GM12878 (cell line): ENCODE measurements around the gene CXXC1.

Experiments used
- CTCF ChIP-seq, 3 experiments: IDR thresholded peaks in 2 of 3; conservative IDR thresholded peaks in 1 of 3; 2 replicates each; pipeline ENCODE4 v1.5.1; 2011; ENCODE audit warnings: low read depth in 3 of 3, low read length in 3 of 3, mild to moderate bottlenecking in 3 of 3, control low read depth in 2 of 3, moderate library complexity in 2 of 3, inconsistent platforms in 1 of 3, mixed read lengths in 1 of 3; ENCODE audit not compliant: control insufficient read depth in 2 of 3, insufficient read depth in 1 of 3; ENCODE audit errors: extremely low read depth in 1 of 3
- DPF2 ChIP-seq: fragments of 450-650 bp; IDR thresholded peaks from 2 replicates; pipeline ENCODE4 v1.6.1; 2017; ENCODE audit warnings: mild to moderate bottlenecking
- EP300 ChIP-seq, 2 experiments: fragments of 150-350 bp in 1 of 2; IDR thresholded peaks; 2 replicates each; pipeline ENCODE4 v1.6.1; 2011 to 2012; ENCODE audit warnings: low read depth in 2 of 2, low read length in 2 of 2, borderline replicate concordance in 1 of 2, improper control_type of control experiment in 1 of 2, inconsistent platforms in 1 of 2; ENCODE audit not compliant: control insufficient read depth in 1 of 2
- EZH2 ChIP-seq: IDR thresholded peaks from 2 replicates; pipeline ENCODE4 v1.6.1; 2012; ENCODE audit warnings: low read depth, mild to moderate bottlenecking, control low read depth, inconsistent platforms, low read length, borderline replicate concordance; ENCODE audit not compliant: control insufficient read depth
- GABPA ChIP-seq: IDR thresholded peaks from 2 replicates; pipeline ENCODE4 v1.6.1; 2014; ENCODE audit warnings: antibody characterized with exemption, low read depth, mild to moderate bottlenecking, inconsistent platforms
- IRF4 ChIP-seq: IDR thresholded peaks from 2 replicates; pipeline ENCODE4 v1.6.1; 2011; ENCODE audit warnings: low read depth, low read length
- NR2C1 ChIP-seq: fragments of 450-650 bp; IDR thresholded peaks from 2 replicates; pipeline ENCODE4 v1.6.1; 2017; ENCODE audit warnings: antibody characterized with exemption, mild to moderate bottlenecking, moderate library complexity
- POLR2AphosphoS5 ChIP-seq: IDR thresholded peaks from 2 replicates; pipeline ENCODE4 v1.6.1; 2011; ENCODE audit warnings: mild to moderate bottlenecking, low read length, inconsistent platforms
- RB1 ChIP-seq: fragments of 450-650 bp; formaldehyde crosslinking; IDR thresholded peaks from 2 replicates; pipeline ENCODE4 v1.6.1; 2017; ENCODE audit warnings: mild to moderate bottlenecking, borderline replicate concordance
- SREBF2 ChIP-seq: IDR thresholded peaks from 2 replicates; pipeline ENCODE4 v1.6.1; 2012; ENCODE audit warnings: mild to moderate bottlenecking, low read length
- USF1 ChIP-seq: IDR thresholded peaks from 2 replicates; pipeline ENCODE4 v1.6.1; 2011; ENCODE audit warnings: borderline replicate concordance, low read depth, mild to moderate bottlenecking, moderate library complexity, mixed read lengths, low read length; ENCODE audit not compliant: insufficient read depth; ENCODE audit errors: extremely low read length
- ZNF217 ChIP-seq: fragments of 450-650 bp; IDR thresholded peaks from 2 replicates; pipeline ENCODE4 v1.6.1; 2017; ENCODE audit warnings: antibody characterized with exemption, mild to moderate bottlenecking
- ZZZ3 ChIP-seq: IDR thresholded peaks from 2 replicates; pipeline ENCODE4 v1.6.1; 2011; ENCODE audit warnings: low read depth; ENCODE audit not compliant: control insufficient read depth, insufficient read length
- TF ChIP-seq, protein P1 (sequence below): IDR thresholded peaks from 2 replicates; pipeline ENCODE4 v1.6.1; 2012; ENCODE audit warnings: mild to moderate bottlenecking, low read depth, low read length

DNA sequence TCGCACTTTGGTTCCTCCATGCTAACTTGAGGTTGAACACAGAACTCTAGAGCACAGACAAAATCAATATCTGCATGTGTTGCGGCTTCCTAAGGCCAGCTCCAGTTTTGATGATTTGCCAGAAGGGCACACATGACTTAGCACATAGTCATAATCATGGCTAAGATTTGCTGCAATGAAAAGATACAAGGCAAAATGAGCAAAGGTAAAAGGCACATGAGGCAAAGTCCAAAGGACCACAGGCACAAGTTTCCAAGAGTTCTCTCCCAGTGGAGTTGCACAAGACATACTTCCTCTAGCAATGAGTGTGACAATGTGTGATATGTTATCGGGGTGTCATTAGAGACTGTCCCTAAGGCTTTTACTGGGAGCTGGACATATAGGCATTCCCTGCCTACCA is 24.2 kb upstream of the CXXC1 start:
- TF ChIP-seq USF1 (no peak), CTCF (IDR thresholded peaks at IDR 0.05 in 2 of 3, conservative IDR thresholded peaks at IDR 0.05 in 1 of 3; ENCODE audit: control insufficient read depth in 2 of 3, extremely low read depth in 1 of 3, insufficient read depth in 1 of 3, low read depth in 3 of 3, low read length in 3 of 3) (no peak), EP300 (IDR thresholded peaks at IDR 0.05; ENCODE audit: borderline replicate concordance in 1 of 2, control insufficient read depth in 1 of 2, low read depth in 2 of 2, low read length in 2 of 2) (no peak), POLR2AphosphoS5 (no peak), IRF4 (no peak), NR2C1 (no peak), GABPA (no peak), DPF2 (no peak), ZNF217 (no peak), EZH2 (no peak), SREBF2 (no peak), ZZZ3 (no peak), RB1 (no peak)
- TF ChIP-seq, protein P1, sequence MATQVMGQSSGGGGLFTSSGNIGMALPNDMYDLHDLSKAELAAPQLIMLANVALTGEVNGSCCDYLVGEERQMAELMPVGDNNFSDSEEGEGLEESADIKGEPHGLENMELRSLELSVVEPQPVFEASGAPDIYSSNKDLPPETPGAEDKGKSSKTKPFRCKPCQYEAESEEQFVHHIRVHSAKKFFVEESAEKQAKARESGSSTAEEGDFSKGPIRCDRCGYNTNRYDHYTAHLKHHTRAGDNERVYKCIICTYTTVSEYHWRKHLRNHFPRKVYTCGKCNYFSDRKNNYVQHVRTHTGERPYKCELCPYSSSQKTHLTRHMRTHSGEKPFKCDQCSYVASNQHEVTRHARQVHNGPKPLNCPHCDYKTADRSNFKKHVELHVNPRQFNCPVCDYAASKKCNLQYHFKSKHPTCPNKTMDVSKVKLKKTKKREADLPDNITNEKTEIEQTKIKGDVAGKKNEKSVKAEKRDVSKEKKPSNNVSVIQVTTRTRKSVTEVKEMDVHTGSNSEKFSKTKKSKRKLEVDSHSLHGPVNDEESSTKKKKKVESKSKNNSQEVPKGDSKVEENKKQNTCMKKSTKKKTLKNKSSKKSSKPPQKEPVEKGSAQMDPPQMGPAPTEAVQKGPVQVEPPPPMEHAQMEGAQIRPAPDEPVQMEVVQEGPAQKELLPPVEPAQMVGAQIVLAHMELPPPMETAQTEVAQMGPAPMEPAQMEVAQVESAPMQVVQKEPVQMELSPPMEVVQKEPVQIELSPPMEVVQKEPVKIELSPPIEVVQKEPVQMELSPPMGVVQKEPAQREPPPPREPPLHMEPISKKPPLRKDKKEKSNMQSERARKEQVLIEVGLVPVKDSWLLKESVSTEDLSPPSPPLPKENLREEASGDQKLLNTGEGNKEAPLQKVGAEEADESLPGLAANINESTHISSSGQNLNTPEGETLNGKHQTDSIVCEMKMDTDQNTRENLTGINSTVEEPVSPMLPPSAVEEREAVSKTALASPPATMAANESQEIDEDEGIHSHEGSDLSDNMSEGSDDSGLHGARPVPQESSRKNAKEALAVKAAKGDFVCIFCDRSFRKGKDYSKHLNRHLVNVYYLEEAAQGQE: no peak
